ENCODE measurements around the gene SPATA31D3. TPM values are rescaled to one million over a fixed set of nuclear protein-coding genes. Genes with fewer than 3 reads are reported as not detected.
"Not testable (repeated sequence)": the region's sequence is repeated elsewhere in the genome, so short reads cannot be mapped to it uniquely, and the experiment has no call there.

The SPATA31D3 gene
- not detected for total RNA-seq

GRCh38 chr9:81943393-81943792 is at the start of gene SPATA31D3:
Gene SPATA31D3 (plus strand): TSS chr9:81943500. CDS start chr9:81943586, 86 bp downstream.
- not testable (repeated sequence) for H3K4me3 Mint-ChIP-seq; H3K4me1 Mint-ChIP-seq; H3K9me3 Mint-ChIP-seq; ATAC-seq (replicated peaks); H3K27ac Mint-ChIP-seq; H3K27me3 Mint-ChIP-seq; H3K36me3 Mint-ChIP-seq (ENCODE audit: low read depth)

GRCh38 chr9:81893929-81894328 is 49.4 kb upstream of the SPATA31D3 start:
- no peak overlapping the region for H3K27ac Mint-ChIP-seq
- H3K36me3 Mint-ChIP-seq (ENCODE audit: low read depth): no peaks in the 10 kb centered on the region
- no peak overlapping the region for H3K4me3 Mint-ChIP-seq
- no peaks in the 10 kb centered on the region for H3K4me1 Mint-ChIP-seq
- no peak for ATAC-seq (replicated peaks)
- no peaks in the 10 kb centered on the region for H3K27me3 Mint-ChIP-seq
- H3K9me3 Mint-ChIP-seq: no peaks in the 10 kb centered on the region

- Mint-ChIP-seq H3K27me3 (no peaks in the 10 kb centered on the region), H3K27ac (no peak overlapping the region), H3K4me3 (no peak overlapping the region), H3K36me3 (ENCODE audit: low read depth) (no peaks in the 10 kb centered on the region), H3K4me1 (no peaks in the 10 kb centered on the region), H3K9me3 (no peaks in the 10 kb centered on the region)
- ATAC-seq (replicated peaks): no peak
These were observed 48.4 kb upstream of the SPATA31D3 start for GRCh38 chr9:81894891-81895290.

GRCh38 chr9:81896070-81896469 is 47.2 kb upstream of the SPATA31D3 start:
- Mint-ChIP-seq H3K4me3 (no peak overlapping the region), H3K27ac (no peak overlapping the region), H3K36me3 (ENCODE audit: low read depth) (no peaks in the 10 kb centered on the region), H3K27me3 (no peaks in the 10 kb centered on the region), H3K4me1 (no peaks in the 10 kb centered on the region), H3K9me3 (no peaks in the 10 kb centered on the region)
- ATAC-seq (replicated peaks): no peak

- Mint-ChIP-seq H3K9me3 (no peaks in the 10 kb centered on the region), H3K4me3 (no peak overlapping the region), H3K27me3 (no peaks in the 10 kb centered on the region), H3K36me3 (ENCODE audit: low read depth) (no peaks in the 10 kb centered on the region), H3K27ac (no peak overlapping the region), H3K4me1 (no peaks in the 10 kb centered on the region)
- ATAC-seq (replicated peaks): no peak
These were observed 44.4 kb upstream of the SPATA31D3 start for GRCh38 chr9:81898851-81899250.

- Mint-ChIP-seq H3K4me1 (no peaks in the 10 kb centered on the region), H3K9me3 (no peaks in the 10 kb centered on the region), H3K27ac (no peak overlapping the region), H3K4me3 (no peak overlapping the region), H3K27me3 (no peaks in the 10 kb centered on the region), H3K36me3 (ENCODE audit: low read depth) (no peaks in the 10 kb centered on the region)
- no peak for ATAC-seq (replicated peaks)
These were observed 41.1 kb upstream of the SPATA31D3 start for GRCh38 chr9:81902196-81902595.

- no peaks in the 10 kb centered on the region for H3K36me3 Mint-ChIP-seq (ENCODE audit: low read depth)
- no peak overlapping the region for H3K4me3 Mint-ChIP-seq
- no peak overlapping the region for H3K27ac Mint-ChIP-seq
- no peaks in the 10 kb centered on the region for H3K9me3 Mint-ChIP-seq
- no peaks in the 10 kb centered on the region for H3K4me1 Mint-ChIP-seq
- no peaks in the 10 kb centered on the region for H3K27me3 Mint-ChIP-seq
- ATAC-seq (replicated peaks): no peak
These were observed 40.7 kb upstream of the SPATA31D3 start for GRCh38 chr9:81902626-81903025.

- Mint-ChIP-seq H3K4me1 (no peaks in the 10 kb centered on the region), H3K4me3 (no peak overlapping the region), H3K27me3 (no peaks in the 10 kb centered on the region), H3K36me3 (ENCODE audit: low read depth) (no peaks in the 10 kb centered on the region), H3K9me3 (peaks cover 3% of the 10 kb centered on the region), H3K27ac (no peak overlapping the region)
- ATAC-seq (replicated peaks): no peak
These were observed 36.6 kb upstream of the SPATA31D3 start for GRCh38 chr9:81906671-81907070.

- no peaks in the 10 kb centered on the region for H3K36me3 Mint-ChIP-seq (ENCODE audit: low read depth)
- peaks cover 6% of the 10 kb centered on the region for H3K27me3 Mint-ChIP-seq
- no peak for ATAC-seq (replicated peaks)
These were observed 31.2 kb upstream of the SPATA31D3 start for GRCh38 chr9:81912135-81912534.

GRCh38 chr9:81915801-81916505 is 27.3 kb upstream of the SPATA31D3 start:
- Mint-ChIP-seq H3K9me3 (peaks cover 11% of the 10 kb centered on the region), H3K36me3 (ENCODE audit: low read depth) (no peaks in the 10 kb centered on the region), H3K4me3 (no peak overlapping the region), H3K4me1 (no peaks in the 10 kb centered on the region), H3K27me3 (peaks cover 6% of the 10 kb centered on the region), H3K27ac (no peak overlapping the region)
- ATAC-seq (replicated peaks): no peak

More at GRCh38 chr9:81912135-81912534, 31.2 kb upstream of the SPATA31D3 start:
- Mint-ChIP-seq H3K9me3 (peaks cover 11% of the 10 kb centered on the region), H3K4me3 (no peak overlapping the region), H3K4me1 (no peaks in the 10 kb centered on the region), H3K27ac (no peak overlapping the region)

GRCh38 chr9:81918507-81918906 is 24.8 kb upstream of the SPATA31D3 start:
- not testable (repeated sequence) for H3K36me3 Mint-ChIP-seq (ENCODE audit: low read depth); H3K27ac Mint-ChIP-seq; H3K4me3 Mint-ChIP-seq; H3K27me3 Mint-ChIP-seq; H3K4me1 Mint-ChIP-seq; H3K9me3 Mint-ChIP-seq; ATAC-seq (replicated peaks)

GRCh38 chr9:81928305-81928704 is 15.0 kb upstream of the SPATA31D3 start, which contains the start of gene SPATA31D4:
Gene SPATA31D4 (plus strand): TSS chr9:81928428. CDS start chr9:81928514, 86 bp downstream.
- not testable (repeated sequence) for H3K4me3 Mint-ChIP-seq; ATAC-seq (replicated peaks); H3K27me3 Mint-ChIP-seq

GRCh38 chr9:81930147-81930546 is 13.2 kb upstream of the SPATA31D3 start:
- H3K27ac Mint-ChIP-seq; ATAC-seq (replicated peaks); H3K4me3 Mint-ChIP-seq; H3K36me3 Mint-ChIP-seq (ENCODE audit: low read depth); H3K27me3 Mint-ChIP-seq; H3K9me3 Mint-ChIP-seq; H3K4me1 Mint-ChIP-seq: not testable (repeated sequence)

More at GRCh38 chr9:81928305-81928704, 15.0 kb upstream of the SPATA31D3 start, which contains the start of gene SPATA31D4:
- H3K27ac Mint-ChIP-seq; H3K36me3 Mint-ChIP-seq (ENCODE audit: low read depth); H3K4me1 Mint-ChIP-seq; H3K9me3 Mint-ChIP-seq: not testable (repeated sequence)

GRCh38 chr9:81933547-81933946 is 9.8 kb upstream of the SPATA31D3 start:
- not testable (repeated sequence) for ATAC-seq (replicated peaks); H3K27me3 Mint-ChIP-seq; H3K36me3 Mint-ChIP-seq (ENCODE audit: low read depth); H3K4me3 Mint-ChIP-seq; H3K9me3 Mint-ChIP-seq; H3K4me1 Mint-ChIP-seq; H3K27ac Mint-ChIP-seq

GRCh38 chr9:81948650-81949049 is 5.3 kb downstream of the SPATA31D3 start:
- not testable (repeated sequence) for H3K9me3 Mint-ChIP-seq; H3K27me3 Mint-ChIP-seq; H3K4me3 Mint-ChIP-seq; ATAC-seq (replicated peaks); H3K27ac Mint-ChIP-seq; H3K4me1 Mint-ChIP-seq; H3K36me3 Mint-ChIP-seq (ENCODE audit: low read depth)

All from activated T-helper 17 cell treated with anti-CD3 and anti-CD28 coated beads, Interleukin-2, amount 50 U/mL, for 72 hours (primary cell).